Epithelial cell of esophagus (primary cell): ENCODE data around the gene NDRG2.
A peak's percentile ranks its signal among the peaks of the same experiment; 100 is the strongest.

ENCODE experiments used
- DNase-seq: peaks from one replicate; pipeline ENCODE4 v3.0.0; 2010; ENCODE audit warnings: low read depth
- H3K4me3 ChIP-seq: 2 replicates; pipeline ENCODE4 v1.5.1; 2011; ENCODE audit warnings: mild to moderate bottlenecking, low read length, control low read depth
- TF ChIP-seq, protein P1 (sequence below): IDR thresholded peaks from 2 replicates; pipeline ENCODE4 v1.5.1; 2011; ENCODE audit warnings: low read depth, mild to moderate bottlenecking, low read length, control low read depth, inconsistent platforms; ENCODE audit not compliant: insufficient read depth; ENCODE audit errors: missing control alignments

Gene NDRG2

DNA sequence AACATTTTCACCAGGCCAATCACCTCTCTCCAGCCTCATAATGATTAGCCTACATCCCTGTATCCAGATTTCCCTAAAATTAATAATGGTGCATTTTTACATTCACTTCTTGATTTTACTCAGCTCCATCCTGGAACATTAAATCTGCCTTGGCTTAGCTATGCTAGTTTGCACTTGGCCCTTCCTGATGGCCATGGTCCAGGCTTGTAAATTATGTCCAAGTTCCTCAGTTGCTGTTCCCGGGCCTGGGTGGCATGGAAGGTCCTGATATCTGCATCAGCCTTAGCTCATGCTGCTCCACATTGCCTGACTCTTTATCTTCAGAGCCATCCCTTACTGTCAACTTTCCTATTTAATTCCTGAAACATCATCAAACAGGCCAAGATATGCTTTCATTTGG, 46.2 kb downstream of the NDRG2 start:
- H3K4me3 ChIP-seq = no peak overlapping the region
- TF ChIP-seq, protein P1, sequence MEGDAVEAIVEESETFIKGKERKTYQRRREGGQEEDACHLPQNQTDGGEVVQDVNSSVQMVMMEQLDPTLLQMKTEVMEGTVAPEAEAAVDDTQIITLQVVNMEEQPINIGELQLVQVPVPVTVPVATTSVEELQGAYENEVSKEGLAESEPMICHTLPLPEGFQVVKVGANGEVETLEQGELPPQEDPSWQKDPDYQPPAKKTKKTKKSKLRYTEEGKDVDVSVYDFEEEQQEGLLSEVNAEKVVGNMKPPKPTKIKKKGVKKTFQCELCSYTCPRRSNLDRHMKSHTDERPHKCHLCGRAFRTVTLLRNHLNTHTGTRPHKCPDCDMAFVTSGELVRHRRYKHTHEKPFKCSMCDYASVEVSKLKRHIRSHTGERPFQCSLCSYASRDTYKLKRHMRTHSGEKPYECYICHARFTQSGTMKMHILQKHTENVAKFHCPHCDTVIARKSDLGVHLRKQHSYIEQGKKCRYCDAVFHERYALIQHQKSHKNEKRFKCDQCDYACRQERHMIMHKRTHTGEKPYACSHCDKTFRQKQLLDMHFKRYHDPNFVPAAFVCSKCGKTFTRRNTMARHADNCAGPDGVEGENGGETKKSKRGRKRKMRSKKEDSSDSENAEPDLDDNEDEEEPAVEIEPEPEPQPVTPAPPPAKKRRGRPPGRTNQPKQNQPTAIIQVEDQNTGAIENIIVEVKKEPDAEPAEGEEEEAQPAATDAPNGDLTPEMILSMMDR = no peak
- no peak for DNase-seq

- TF ChIP-seq, protein P1 = no peak
- no peak overlapping the region for H3K4me3 ChIP-seq
- DNase-seq = no peak
These were observed 48.6 kb downstream of the NDRG2 start for GRCh38 chr14:20976291-20976690.

DNA sequence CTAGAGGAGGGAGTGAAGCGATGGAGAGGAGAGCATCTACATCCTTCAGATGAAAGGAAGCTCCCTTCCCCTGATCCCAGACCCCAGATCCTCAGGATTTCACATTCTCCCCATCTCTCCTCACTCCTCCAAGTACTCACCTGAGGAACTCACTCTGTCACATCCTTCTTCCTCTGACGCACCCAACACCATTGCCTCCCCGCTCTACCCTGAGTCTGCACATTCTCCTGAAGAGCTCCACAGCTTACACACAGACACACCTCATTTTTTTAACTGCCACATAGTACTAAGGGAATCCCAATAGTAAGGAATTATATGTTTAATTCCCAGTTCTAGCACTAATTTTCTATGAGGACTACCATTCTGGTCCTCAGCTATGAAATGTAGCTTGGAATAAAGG, 51.4 kb downstream of the NDRG2 start:
- DNase-seq = peak; percentile 57
- TF ChIP-seq, protein P1 = no peak
- no peak overlapping the region for H3K4me3 ChIP-seq

- peak overlapping the region; percentile 65 for H3K4me3 ChIP-seq
- no peak for DNase-seq
- TF ChIP-seq, protein P1 = no peak
These were observed 53.2 kb downstream of the NDRG2 start for GRCh38 chr14:20971705-20972021.

- DNase-seq = peak; percentile 84
- TF ChIP-seq, protein P1 = peak; percentile 89
- H3K4me3 ChIP-seq = peak overlapping the region; percentile 65
These were observed 53.7 kb downstream of the NDRG2 start for GRCh38 chr14:20970983-20971704.

- TF ChIP-seq, protein P1 = no peak
- H3K4me3 ChIP-seq = peak overlapping the region; percentile 65
- DNase-seq = no peak
These were observed 54.2 kb downstream of the NDRG2 start for GRCh38 chr14:20970647-20970982.

DNA sequence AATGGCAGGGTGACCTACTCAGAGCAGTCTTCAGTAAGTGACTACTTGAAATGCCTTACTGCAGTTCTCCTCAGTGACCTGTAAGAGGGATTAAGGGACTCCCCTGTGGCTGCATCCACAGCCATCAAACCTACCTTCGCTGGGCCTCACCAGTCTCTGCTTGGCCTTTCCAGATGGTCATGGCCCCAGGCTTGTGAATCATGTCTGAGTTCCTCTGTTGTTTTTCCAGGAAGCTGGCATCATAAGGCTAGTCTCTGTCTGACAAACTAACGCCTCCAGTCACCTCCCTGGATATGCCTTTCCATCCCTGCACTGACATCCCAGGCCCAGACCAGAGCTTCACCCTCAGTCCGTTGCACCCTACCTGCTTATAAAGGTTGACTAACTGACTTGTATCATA, 55.5 kb downstream of the NDRG2 start:
- no peak overlapping the region for H3K4me3 ChIP-seq
- TF ChIP-seq, protein P1 = no peak
- peak; percentile 84 for DNase-seq
